HG02885 (cell line): Measurements from ENCODE around the gene STXBP6.
A peak's percentile ranks its signal among the peaks of the same experiment; 100 is the strongest.
"Not testable (repeated sequence)": the region's sequence is repeated elsewhere in the genome, so short reads cannot be mapped to it uniquely, and the experiment has no call there.

ENCODE experiments used
- ATAC-seq: cut with Tn5 transposase; IDR thresholded peaks from one replicate; pipeline ENCODE4 v1.9.1; 2021; ENCODE audit warnings: mild to moderate bottlenecking; ENCODE audit not compliant: unreplicated experiment, poor library complexity

Gene STXBP6

GRCh38 chr14:24843494-24843893 is 206.5 kb downstream of the STXBP6 start:
- peak; percentile 84 for ATAC-seq

- ATAC-seq = no peak
These were observed 209.6 kb downstream of the STXBP6 start for GRCh38 chr14:24840204-24840893.

GRCh38 chr14:24839617-24840203 is 210.2 kb downstream of the STXBP6 start:
- no peak for ATAC-seq

GRCh38 chr14:24838945-24839616 is 210.9 kb downstream of the STXBP6 start:
- ATAC-seq = no peak

- ATAC-seq = no peak
These were observed 212.5 kb downstream of the STXBP6 start for GRCh38 chr14:24837280-24838046.

- ATAC-seq = not testable (repeated sequence)
These were observed 213.6 kb downstream of the STXBP6 start for GRCh38 chr14:24836324-24836723.

- no peak for ATAC-seq
These were observed 215.0 kb downstream of the STXBP6 start for GRCh38 chr14:24834956-24835355.

- ATAC-seq = no peak
These were observed 216.6 kb downstream of the STXBP6 start for GRCh38 chr14:24833385-24833784.

GRCh38 chr14:24831677-24832076 is 218.3 kb downstream of the STXBP6 start:
- ATAC-seq = no peak

GRCh38 chr14:24829862-24830261 is 220.1 kb downstream of the STXBP6 start:
- ATAC-seq = no peak

- ATAC-seq = no peak
These were observed 221.5 kb downstream of the STXBP6 start for GRCh38 chr14:24828486-24828885.

GRCh38 chr14:24826390-24826789 is 223.6 kb downstream of the STXBP6 start:
- ATAC-seq = no peak

- no peak for ATAC-seq
These were observed 229.3 kb downstream of the STXBP6 start for GRCh38 chr14:24820616-24821015.

GRCh38 chr14:24818823-24819341 is 231.1 kb downstream of the STXBP6 start:
- no peak for ATAC-seq

- ATAC-seq = no peak
These were observed 231.7 kb downstream of the STXBP6 start for GRCh38 chr14:24818058-24818822.

- ATAC-seq = no peak
These were observed 232.5 kb downstream of the STXBP6 start for GRCh38 chr14:24817212-24818057.

GRCh38 chr14:24816929-24817211 is 233.1 kb downstream of the STXBP6 start:
- ATAC-seq = no peak

- no peak for ATAC-seq
These were observed 233.7 kb downstream of the STXBP6 start for GRCh38 chr14:24816011-24816928.
